Activated naive CD4-positive, alpha-beta T cell treated with anti-CD3 and anti-CD28 coated beads, Interleukin-2, amount 50 U/mL, for 16 hours (primary cell): ENCODE measurements around the gene WWTR1.

ENCODE experiments used
- DNase-seq: peaks from one replicate; pipeline ENCODE4 v3.0.0-alpha.2; 2020

The WWTR1 gene

GRCh38 chr3:149493315-149494021, 164.4 kb downstream of the WWTR1 start:
- DNase-seq = no peak

DNA sequence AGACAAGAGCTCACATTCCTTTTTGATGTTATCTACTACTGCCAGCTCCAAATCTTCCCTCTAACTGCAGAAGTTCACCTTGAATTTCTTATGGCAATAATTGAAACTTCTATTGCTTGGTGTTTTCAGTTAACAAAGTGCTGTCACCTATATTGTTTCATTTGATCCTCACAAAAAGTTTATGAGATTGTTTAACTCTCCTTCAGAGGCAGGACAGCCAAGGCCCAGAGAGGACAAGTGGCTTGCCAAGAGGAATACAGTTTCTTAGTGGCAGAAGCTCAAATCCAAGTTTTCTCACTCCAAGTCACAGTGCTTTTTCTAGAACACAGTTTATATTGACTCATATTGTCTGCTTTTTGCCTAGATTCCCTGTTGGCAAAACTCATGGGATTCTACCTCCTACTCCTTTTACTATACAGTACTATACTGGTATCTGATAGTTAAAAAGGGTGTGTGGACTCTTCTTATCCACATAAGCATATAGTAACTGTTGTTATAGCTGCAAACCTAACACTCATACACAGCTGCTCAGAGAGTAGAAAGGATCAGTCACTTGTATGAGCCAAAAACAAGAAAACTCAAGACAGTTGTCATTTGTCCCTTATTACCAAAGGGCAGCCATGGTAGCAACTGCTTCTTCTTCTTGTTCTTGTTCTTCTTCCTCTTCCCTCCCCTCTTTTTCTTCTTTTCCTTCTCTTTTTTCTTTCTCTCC, 167.4 kb downstream of the WWTR1 start:
- DNase-seq = no peak

- no peak for DNase-seq
These were observed 168.7 kb downstream of the WWTR1 start for GRCh38 chr3:149489060-149489690.

DNA sequence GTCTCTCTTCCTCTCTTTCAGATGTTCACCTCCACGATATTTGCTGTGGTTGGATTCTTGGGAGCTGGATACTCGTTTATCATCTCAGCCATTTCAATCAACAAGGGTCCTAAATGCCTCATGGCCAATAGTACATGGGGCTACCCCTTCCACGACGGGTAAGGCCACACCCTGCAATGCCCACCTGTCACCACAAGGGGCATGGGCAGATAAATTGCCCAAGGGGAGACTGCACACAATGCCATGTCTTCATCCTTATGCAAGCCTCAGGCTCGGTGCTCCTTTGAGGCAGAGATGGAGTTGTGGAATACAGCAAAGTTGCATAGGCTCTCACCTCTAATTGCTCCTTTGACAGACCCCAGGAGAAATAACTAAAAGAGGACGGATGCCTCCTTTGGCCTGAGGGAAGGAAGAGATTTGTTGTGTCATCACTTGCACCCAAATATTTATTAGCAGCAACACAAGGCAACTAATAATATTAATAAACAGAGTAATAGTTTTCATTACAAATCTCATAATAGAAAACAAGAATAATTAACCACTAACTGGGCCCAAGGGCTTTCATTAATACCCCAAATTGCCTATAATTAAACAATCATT, 170.1 kb downstream of the WWTR1 start:
- DNase-seq = peak; percentile 32

GRCh38 chr3:149486726-149487125, 171.1 kb downstream of the WWTR1 start:
- no peak for DNase-seq

GRCh38 chr3:149481491-149481890, 176.3 kb downstream of the WWTR1 start:
- no peak for DNase-seq

- no peak for DNase-seq
These were observed 176.8 kb downstream of the WWTR1 start for GRCh38 chr3:149481056-149481455.

DNA sequence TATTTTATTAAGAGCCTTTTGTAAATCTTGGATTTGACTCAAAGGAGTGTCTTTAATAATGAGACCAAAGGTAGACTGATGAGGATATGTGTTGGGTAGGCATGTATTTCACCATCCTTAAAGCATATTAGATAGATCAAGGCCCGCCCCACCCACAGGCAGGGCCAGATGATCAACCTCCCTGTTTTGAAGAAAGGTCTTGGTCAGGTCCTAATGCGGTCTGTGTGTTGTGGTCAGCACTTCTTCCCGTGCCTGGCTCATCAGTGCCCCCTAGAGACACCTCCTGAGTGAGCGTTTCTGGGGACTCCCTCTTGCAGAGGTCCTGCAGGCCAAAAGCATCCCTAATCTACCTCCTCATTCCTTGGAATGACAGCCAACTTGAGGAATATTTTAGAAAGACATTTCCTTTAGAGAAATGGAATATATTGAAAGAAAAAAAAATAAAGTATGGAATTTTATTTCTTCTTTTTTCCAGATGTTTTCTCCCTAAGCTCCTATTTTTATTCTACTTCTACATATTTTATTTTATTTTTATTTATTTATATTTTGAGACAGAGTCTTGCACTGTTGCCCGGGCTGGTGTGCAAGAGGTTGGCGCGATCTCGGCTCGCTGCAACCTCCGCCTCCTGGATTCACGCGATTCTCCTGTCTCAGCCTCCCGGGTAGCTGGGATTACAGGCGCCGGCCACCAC, 177.4 kb downstream of the WWTR1 start:
- DNase-seq = no peak

DNA sequence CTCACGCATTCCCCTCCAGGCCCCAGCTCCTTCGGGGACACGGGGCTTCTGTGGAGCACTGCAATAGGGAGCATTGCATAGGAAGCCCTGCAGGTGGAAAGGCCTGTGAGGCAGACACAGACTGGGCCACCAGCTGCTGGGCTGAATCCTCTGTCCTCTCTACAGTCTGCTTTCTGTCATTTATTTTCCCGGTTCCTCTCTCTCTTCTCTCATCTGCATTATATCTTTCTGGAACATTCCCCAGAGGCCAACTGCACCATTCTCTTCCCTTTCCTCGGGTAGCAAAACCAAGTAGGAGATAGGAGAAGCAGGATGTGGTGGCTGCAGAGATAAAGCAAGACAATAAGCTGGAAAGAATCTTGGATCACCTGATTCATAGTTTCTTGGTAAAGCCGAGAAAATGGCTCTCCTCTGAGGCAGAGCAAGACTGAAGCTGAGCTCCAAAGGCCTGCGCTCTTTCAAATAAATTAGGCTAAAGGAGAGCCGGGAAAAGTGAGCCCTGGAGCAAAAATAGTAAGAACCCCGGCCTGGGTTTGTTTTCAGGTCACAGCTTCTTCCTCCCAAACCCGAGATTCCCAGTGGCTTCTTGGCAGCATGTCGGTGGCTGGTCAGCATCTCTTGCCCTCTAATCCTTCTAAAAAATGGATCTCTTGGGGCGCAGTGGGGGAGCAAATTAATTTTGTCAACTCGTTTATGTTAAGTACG, 178.1 kb downstream of the WWTR1 start:
- DNase-seq = no peak

GRCh38 chr3:149476225-149476624, 181.6 kb downstream of the WWTR1 start:
- DNase-seq = no peak

DNA sequence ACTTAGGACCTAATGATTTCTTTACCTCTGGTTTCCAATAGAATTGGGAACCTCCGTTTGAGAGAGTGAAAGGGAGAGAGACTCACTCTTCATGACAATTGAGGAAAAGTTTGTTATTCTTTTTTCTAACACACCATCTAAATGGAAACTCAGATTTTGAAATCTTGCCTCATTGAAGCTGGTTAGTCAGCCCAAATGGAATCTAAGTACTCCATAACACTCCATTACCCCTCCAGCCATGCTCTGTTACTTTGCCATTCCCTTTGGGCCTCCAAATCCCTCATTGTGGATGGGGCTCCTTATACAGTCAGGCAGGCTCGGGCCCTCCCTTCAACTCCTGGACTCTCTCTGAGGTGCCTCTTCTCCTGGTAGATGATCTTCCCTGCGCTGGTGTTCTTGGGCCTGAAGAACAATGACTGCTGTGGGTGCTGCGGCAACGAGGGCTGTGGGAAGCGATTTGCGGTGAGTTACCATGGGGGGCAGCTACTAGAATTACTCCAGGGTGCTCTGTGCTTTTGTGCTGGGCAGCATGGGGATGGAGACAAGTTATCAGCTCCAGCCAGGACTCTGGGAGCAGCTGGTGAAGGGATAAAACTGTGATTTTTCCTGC, 182.3 kb downstream of the WWTR1 start:
- no peak for DNase-seq

GRCh38 chr3:149474250-149474817, 183.5 kb downstream of the WWTR1 start, which contains the start of gene TM4SF4:
Gene TM4SF4 (plus strand): TSS chr3:149474697. CDS start chr3:149474878, 181 bp downstream.
- DNase-seq = no peak

DNA sequence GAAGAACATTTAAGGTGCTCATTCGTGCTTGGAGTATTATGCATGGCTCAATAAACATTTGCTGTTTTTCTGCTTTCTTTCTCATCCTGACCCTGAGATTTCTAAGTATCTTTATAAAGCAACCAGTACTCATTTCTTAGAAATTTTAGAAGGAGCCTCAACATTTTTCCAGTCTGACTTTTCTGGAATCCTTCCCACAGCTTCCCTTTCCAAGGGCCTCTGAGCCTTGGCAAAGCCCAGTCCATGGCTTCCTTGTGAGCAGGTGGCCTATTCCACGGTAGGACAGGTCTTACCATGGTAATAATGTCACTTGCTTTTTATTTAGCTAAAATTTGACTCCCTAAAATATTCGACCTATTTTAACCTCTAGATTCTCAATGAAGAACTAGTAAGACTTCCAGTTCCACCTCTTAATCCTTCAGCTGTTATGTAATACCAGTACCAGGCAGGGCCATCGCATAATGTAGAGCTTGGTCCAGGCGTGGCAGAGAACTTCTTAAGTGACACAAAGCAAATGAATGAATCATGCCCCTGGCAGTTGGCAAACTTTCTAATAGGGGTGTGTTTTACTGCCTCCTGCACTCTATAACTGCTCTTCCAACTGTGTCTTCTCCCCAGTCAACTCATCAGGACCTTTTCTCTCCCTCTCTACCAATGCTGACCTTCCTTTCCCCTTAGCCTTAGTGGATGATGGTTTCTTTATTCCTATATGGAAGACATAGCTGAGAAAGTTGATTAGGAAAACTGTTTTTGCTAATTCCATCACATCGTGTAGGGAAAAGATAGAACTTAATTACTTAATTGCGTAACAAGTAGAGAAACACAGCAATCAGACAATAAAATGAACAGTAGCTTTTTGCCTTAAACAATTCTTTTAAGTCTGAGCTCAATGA, 184.2 kb downstream of the WWTR1 start:
- DNase-seq = no peak

GRCh38 chr3:149472030-149472797, 185.6 kb downstream of the WWTR1 start:
- no peak for DNase-seq

GRCh38 chr3:149470381-149470780, 187.4 kb downstream of the WWTR1 start:
- no peak for DNase-seq

DNA sequence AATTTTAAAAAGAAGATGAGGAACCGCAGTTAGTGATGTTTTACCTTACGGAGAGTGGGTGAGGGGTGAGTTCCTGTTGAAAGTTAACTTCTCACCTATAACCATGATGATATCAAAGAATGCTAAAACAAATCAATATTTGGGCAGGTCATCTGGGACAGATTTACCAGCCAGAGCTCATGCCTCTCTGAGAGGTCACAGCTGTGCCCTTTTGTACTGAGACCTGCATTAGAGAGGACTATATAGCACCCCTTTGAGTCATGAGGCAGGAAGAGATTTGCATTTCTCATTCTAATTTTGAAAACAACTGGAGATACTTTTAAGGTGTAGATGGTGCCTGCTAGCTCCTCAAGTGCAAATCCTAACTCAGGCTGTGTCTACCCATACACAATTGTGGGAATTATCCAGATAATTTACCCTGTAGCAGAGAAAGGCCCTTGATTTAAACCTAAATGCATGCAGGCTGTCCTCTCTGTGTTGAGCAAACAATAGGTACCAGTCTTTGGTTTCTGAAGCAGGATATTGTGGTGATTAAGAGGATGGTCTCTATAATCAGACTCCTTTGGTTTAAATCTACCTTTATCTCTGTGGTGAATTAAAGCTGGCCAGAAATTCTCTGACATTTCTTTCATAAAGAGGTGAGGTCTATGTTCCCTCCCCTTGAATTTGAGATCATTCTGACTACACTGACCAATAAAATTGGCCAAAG, 189.2 kb downstream of the WWTR1 start:
- DNase-seq = no peak
